Measurements from ENCODE around the gene SLC15A4. TPM values are rescaled to one million over a fixed set of nuclear protein-coding genes. Genes with fewer than 3 reads are reported as not detected.

The SLC15A4 gene
- total RNA-seq (ENCODE audit: unreplicated experiment) = 23.0 TPM
- long read RNA-seq, partial matches to known transcripts = 1 of 3 reads
- long read RNA-seq, other reads (novel, unspliced or antisense) = 1 of 3 reads

GRCh38 chr12:128823916-128824839, at the start of gene SLC15A4:
SLC15A4 (minus strand) TSS chr12:128823958; CDS start chr12:128823943, 15 bp downstream.
- no peak for TF ChIP-seq CTCF (IDR thresholded peaks at IDR 0.05; ENCODE audit: partially characterized antibody, unreplicated experiment)
- Mint-ChIP-seq H3K4me1 (ENCODE audit: low read depth, unreplicated experiment) (peaks cover 7% of the 10 kb centered on the region), H3K9me3 (ENCODE audit: unreplicated experiment) (peaks cover 12% of the 10 kb centered on the region), H3K27ac (ENCODE audit: unreplicated experiment) (peak within 1 kb of the TSS; percentile 91), H3K4me3 (ENCODE audit: unreplicated experiment) (peak within 1 kb of the TSS; percentile 81), H3K36me3 (ENCODE audit: unreplicated experiment) (peaks cover 4% of the 10 kb centered on the region), H3K27me3 (ENCODE audit: unreplicated experiment) (peaks cover 8% of the 10 kb centered on the region)
- DNase-seq = peak; percentile 91

DNA sequence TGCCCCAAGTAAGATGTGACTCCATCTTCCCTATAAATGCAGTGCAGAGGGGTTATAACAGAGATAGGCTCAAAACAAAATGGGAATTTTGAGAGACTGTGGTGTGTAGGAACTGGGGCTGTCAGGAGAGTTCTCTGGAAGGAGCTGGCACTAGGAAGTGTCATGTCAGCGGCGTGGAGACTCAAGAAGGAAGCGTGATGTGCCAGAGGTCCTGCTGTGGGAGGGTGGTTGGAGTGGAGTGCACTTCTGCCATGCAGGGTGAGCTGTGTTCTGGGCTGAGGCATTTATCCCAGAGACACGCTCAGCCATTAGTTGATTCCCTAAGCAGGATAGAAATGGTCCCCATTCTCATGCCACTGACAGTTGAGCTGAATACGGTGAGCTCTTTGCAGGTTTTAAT, 48.5 kb upstream of the SLC15A4 start:
- peaks cover 3% of the 10 kb centered on the region for H3K27me3 Mint-ChIP-seq (ENCODE audit: unreplicated experiment)
- TF ChIP-seq CTCF (IDR thresholded peaks at IDR 0.05; ENCODE audit: partially characterized antibody, unreplicated experiment) = no peak

GRCh38 chr12:128871516-128871892, 47.7 kb upstream of the SLC15A4 start:
- no peak for TF ChIP-seq CTCF (IDR thresholded peaks at IDR 0.05; ENCODE audit: partially characterized antibody, unreplicated experiment)
- Mint-ChIP-seq H3K9me3 (ENCODE audit: unreplicated experiment) (peaks cover 8% of the 10 kb centered on the region), H3K27me3 (ENCODE audit: unreplicated experiment) (peaks cover 3% of the 10 kb centered on the region), H3K36me3 (ENCODE audit: unreplicated experiment) (peaks cover 13% of the 10 kb centered on the region), H3K4me3 (ENCODE audit: unreplicated experiment) (no peak overlapping the region), H3K4me1 (ENCODE audit: low read depth, unreplicated experiment) (no peaks in the 10 kb centered on the region), H3K27ac (ENCODE audit: unreplicated experiment) (no peak overlapping the region)
- no peak for DNase-seq

More for the DNA sequence above, 48.5 kb upstream of the SLC15A4 start:
- H3K4me1 Mint-ChIP-seq (ENCODE audit: low read depth, unreplicated experiment) = no peaks in the 10 kb centered on the region
- peaks cover 8% of the 10 kb centered on the region for H3K9me3 Mint-ChIP-seq (ENCODE audit: unreplicated experiment)
- H3K27ac Mint-ChIP-seq (ENCODE audit: unreplicated experiment) = no peak overlapping the region
- H3K36me3 Mint-ChIP-seq (ENCODE audit: unreplicated experiment) = peaks cover 20% of the 10 kb centered on the region
- no peak for DNase-seq
- no peak overlapping the region for H3K4me3 Mint-ChIP-seq (ENCODE audit: unreplicated experiment)

DNA sequence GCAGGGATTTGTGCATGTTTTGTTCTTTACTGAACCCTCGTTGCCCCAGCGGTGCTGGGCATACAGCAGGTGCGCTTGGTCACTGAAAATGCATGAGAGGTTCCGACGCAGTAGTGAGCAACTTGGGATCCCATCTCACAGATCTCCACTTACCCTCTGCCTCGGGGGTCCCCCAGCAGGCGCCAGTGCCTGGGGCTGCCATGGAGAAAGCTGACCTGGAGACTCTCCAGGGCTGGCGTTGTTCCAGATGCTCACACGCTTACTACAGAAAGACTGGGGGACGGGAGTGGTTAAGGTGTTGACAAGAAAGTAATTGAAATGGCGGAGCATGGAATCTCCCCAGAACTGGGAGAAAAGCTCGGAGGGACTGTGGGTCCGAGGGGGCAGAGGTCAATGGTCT, 43.7 kb upstream of the SLC15A4 start:
- H3K4me3 Mint-ChIP-seq (ENCODE audit: unreplicated experiment) = no peak overlapping the region
- H3K9me3 Mint-ChIP-seq (ENCODE audit: unreplicated experiment) = peaks cover 6% of the 10 kb centered on the region
- no peaks in the 10 kb centered on the region for H3K4me1 Mint-ChIP-seq (ENCODE audit: low read depth, unreplicated experiment)
- peaks cover 4% of the 10 kb centered on the region for H3K27me3 Mint-ChIP-seq (ENCODE audit: unreplicated experiment)
- H3K27ac Mint-ChIP-seq (ENCODE audit: unreplicated experiment) = no peak overlapping the region
- H3K36me3 Mint-ChIP-seq (ENCODE audit: unreplicated experiment) = no peaks in the 10 kb centered on the region
- DNase-seq = no peak
- TF ChIP-seq CTCF (IDR thresholded peaks at IDR 0.05; ENCODE audit: partially characterized antibody, unreplicated experiment) = no peak

All from glutamatergic neuron (in vitro differentiated cells).